Gastroesophageal sphincter (tissue), 4 donors: ENCODE results near the gene KIAA2012. TPM values are rescaled to one million over a fixed set of nuclear protein-coding genes. Genes with fewer than 3 reads are reported as not detected.
A peak's percentile ranks its signal among the peaks of the same experiment; 100 is the strongest.

Experiments used
- ATAC-seq: fragments of 150-250 bp; one replicate; pipeline ENCODE4 v1.9.1; 2016; ENCODE audit warnings: mild to moderate bottlenecking, moderate library complexity
- H3K27ac ChIP-seq, 4 donors: fragments of 200-600 bp; sonication (generic) in 3 of 4; 1 replicate in 3 of 4; 2 replicates in 1 of 4; pipeline ENCODE4 v1.5.1; 2016 to 2019
- H3K27me3 ChIP-seq: fragments of 200-600 bp; sonication (generic); one replicate; pipeline ENCODE4 v1.5.1; 2019
- H3K36me3 ChIP-seq, 2 donors: fragments of 200-600 bp; sonication (generic); one replicate each; pipeline ENCODE4 v1.5.1; 2019; ENCODE audit warnings: control low read depth in 1 of 2
- H3K4me1 ChIP-seq, 3 donors: fragments of 200-600 bp; sonication (generic); 1 replicate in 2 of 3; 2 replicates in 1 of 3; pipeline ENCODE4 v1.5.1; 2016 to 2019; ENCODE audit warnings: control low read depth in 2 of 3
- H3K4me3 ChIP-seq, 2 donors: fragments of 200-600 bp; sonication (generic); one replicate each; pipeline ENCODE4 v1.5.1; 2019; ENCODE audit warnings: mild to moderate bottlenecking in 1 of 2, moderate library complexity in 1 of 2
- H3K9me3 ChIP-seq, 3 donors: fragments of 200-600 bp; sonication (generic); one replicate each; pipeline ENCODE4 v1.5.1; 2017 to 2019; ENCODE audit warnings: control low read depth in 2 of 3
- EP300 ChIP-seq: sonication (generic); formaldehyde crosslinking; IDR thresholded peaks from one replicate; pipeline ENCODE4 v1.6.1; 2017; ENCODE audit warnings: antibody characterized with exemption, mild to moderate bottlenecking
- POLR2A ChIP-seq, 2 donors: fragments of 450-650 bp; IDR thresholded peaks; one replicate each; pipeline ENCODE4 v1.6.1; 2017; ENCODE audit warnings: antibody characterized with exemption in 2 of 2, mild to moderate bottlenecking in 2 of 2, moderate library complexity in 1 of 2
- POLR2AphosphoS5 ChIP-seq: sonication (generic); formaldehyde crosslinking; IDR thresholded peaks from one replicate; pipeline ENCODE4 v1.6.1; 2017; ENCODE audit warnings: antibody characterized with exemption
- WGBS, 2 donors: methylation state at CpG; one replicate each; pipeline ENCODE4 v1.1.5; 2018; ENCODE audit warnings: low coverage in 1 of 2; 5-methylcytosine and 5-hydroxymethylcytosine counted together
- total RNA-seq, 4 donors: library from RNA; depleted of rRNA; stranded (reverse); fragments of >200 nt; gene quantifications; one replicate each; pipeline ENCODE4 v1.1.0, GENCODE V29; 2016
- TF ChIP-seq, protein P1 (sequence below), 4 experiments: fragments of 200-600 bp in 2 of 4; fragments of 450-650 bp in 2 of 4; sonication (generic) in 1 of 4; IDR thresholded peaks; one replicate each; pipeline ENCODE4 v1.5.1; 2017 to 2019; ENCODE audit warnings: antibody characterized with exemption in 4 of 4, mild to moderate bottlenecking in 2 of 4, moderate library complexity in 2 of 4

Gene KIAA2012
- total RNA-seq, 4 donors from 2014 or later = not detected

DNA sequence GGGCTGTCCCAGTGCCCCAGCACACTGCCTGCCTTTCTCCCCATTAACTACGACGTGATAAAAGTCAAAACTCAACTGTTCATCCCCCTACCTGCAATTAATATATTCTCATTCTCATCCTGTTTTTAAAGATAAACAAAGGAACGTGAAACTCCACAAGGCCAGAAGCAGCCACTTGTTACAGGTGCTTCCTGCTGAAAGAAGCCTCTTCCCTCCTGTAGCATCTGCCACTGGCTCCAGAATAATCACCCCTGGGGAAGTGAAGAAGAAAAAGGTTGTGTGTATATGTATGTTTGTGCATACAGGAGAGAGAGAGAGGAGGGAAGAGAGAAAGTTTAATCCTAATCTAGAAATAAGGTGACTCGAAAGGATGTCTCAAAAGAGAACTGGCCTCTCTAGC, 27.1 kb downstream of the KIAA2012 start:
- H3K27ac ChIP-seq = no peak overlapping the region
- 95 to 100% methylated on average over 1 to 4 of the region's 4 CpGs for WGBS, 2 donors
- ATAC-seq = no peak
- H3K9me3 ChIP-seq = no peaks in the 10 kb centered on the region
- H3K36me3 ChIP-seq = no peaks in the 10 kb centered on the region
- no peaks in the 10 kb centered on the region for H3K4me1 ChIP-seq
- no peak for TF ChIP-seq POLR2A (IDR thresholded peaks at IDR 0.05)
- TF ChIP-seq, protein P1, sequence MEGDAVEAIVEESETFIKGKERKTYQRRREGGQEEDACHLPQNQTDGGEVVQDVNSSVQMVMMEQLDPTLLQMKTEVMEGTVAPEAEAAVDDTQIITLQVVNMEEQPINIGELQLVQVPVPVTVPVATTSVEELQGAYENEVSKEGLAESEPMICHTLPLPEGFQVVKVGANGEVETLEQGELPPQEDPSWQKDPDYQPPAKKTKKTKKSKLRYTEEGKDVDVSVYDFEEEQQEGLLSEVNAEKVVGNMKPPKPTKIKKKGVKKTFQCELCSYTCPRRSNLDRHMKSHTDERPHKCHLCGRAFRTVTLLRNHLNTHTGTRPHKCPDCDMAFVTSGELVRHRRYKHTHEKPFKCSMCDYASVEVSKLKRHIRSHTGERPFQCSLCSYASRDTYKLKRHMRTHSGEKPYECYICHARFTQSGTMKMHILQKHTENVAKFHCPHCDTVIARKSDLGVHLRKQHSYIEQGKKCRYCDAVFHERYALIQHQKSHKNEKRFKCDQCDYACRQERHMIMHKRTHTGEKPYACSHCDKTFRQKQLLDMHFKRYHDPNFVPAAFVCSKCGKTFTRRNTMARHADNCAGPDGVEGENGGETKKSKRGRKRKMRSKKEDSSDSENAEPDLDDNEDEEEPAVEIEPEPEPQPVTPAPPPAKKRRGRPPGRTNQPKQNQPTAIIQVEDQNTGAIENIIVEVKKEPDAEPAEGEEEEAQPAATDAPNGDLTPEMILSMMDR (IDR thresholded peaks at IDR 0.05) = no peak
- TF ChIP-seq EP300 = no peak
- no peak for TF ChIP-seq POLR2AphosphoS5
- H3K27me3 ChIP-seq = no peaks in the 10 kb centered on the region
- no peak overlapping the region for H3K4me3 ChIP-seq

GRCh38 chr2:202101026-202101579, 28.0 kb downstream of the KIAA2012 start:
- H3K27ac ChIP-seq = no peak overlapping the region
- 77% methylated on average over 3 of the region's 3 CpGs; no CpG with 5 or more reads in 1 of the 2 donors for WGBS, 2 donors
- ATAC-seq = no peak
- H3K4me3 ChIP-seq = no peak overlapping the region
- no peaks in the 10 kb centered on the region for H3K27me3 ChIP-seq
- no peaks in the 10 kb centered on the region for H3K9me3 ChIP-seq
- no peaks in the 10 kb centered on the region for H3K4me1 ChIP-seq
- TF ChIP-seq, protein P1 (IDR thresholded peaks at IDR 0.05) = no peak
- no peak for TF ChIP-seq POLR2A (IDR thresholded peaks at IDR 0.05)
- no peak for TF ChIP-seq EP300
- no peak for TF ChIP-seq POLR2AphosphoS5
- no peaks in the 10 kb centered on the region for H3K36me3 ChIP-seq

- H3K9me3 ChIP-seq = no peaks in the 10 kb centered on the region
- no peaks in the 10 kb centered on the region for H3K4me1 ChIP-seq
- 33 to 61% methylated on average over 1 to 4 of the region's 4 CpGs for WGBS, 2 donors
- TF ChIP-seq POLR2AphosphoS5 (no peak), EP300 (no peak), POLR2A (IDR thresholded peaks at IDR 0.05) (no peak)
- TF ChIP-seq, protein P1 (IDR thresholded peaks at IDR 0.05) = no peak
- ATAC-seq = no peak
- no peaks in the 10 kb centered on the region for H3K36me3 ChIP-seq
- H3K27me3 ChIP-seq = no peaks in the 10 kb centered on the region
- no peak overlapping the region for H3K4me3 ChIP-seq
- no peak overlapping the region for H3K27ac ChIP-seq
Measured at GRCh38 chr2:202102425-202103000, 29.5 kb downstream of the KIAA2012 start.

GRCh38 chr2:202104286-202104870, 31.3 kb downstream of the KIAA2012 start:
- H3K4me3 ChIP-seq = no peak overlapping the region
- ATAC-seq = no peak
- WGBS, 2 donors = 20 to 45% methylated on average over 1 to 2 of the region's 2 CpGs
- H3K4me1 ChIP-seq = peaks cover 0 to 4% (median 0%) of the 10 kb centered on the region in 3 donors
- TF ChIP-seq EP300 (no peak), POLR2A (IDR thresholded peaks at IDR 0.05) (no peak), POLR2AphosphoS5 (no peak)
- TF ChIP-seq, protein P1 (IDR thresholded peaks at IDR 0.05) = peak in 2 of 4 experiments; percentile 19 to 35
- no peak overlapping the region for H3K27ac ChIP-seq
- H3K36me3 ChIP-seq = no peaks in the 10 kb centered on the region
- H3K9me3 ChIP-seq = no peaks in the 10 kb centered on the region
- no peaks in the 10 kb centered on the region for H3K27me3 ChIP-seq

DNA sequence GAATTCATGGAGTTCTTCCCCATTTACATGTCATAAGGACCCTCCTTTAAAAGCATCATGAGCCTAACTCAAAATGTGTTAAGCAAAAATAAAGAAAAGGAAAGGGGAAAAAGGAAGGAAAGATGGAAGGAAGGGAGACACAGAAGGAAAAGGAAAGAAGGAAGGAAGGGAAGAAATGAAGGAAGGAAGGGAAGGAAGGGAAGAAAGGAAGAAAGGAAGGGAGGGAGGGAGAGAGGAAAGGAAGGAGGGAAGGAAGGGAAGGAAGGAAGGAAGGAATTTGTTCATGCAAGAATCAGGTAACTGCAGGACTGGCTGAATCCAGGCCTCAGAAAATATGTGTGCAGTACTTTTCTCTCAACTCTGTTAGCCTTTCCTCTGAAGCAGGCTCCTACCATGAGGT, 32.0 kb downstream of the KIAA2012 start:
- TF ChIP-seq POLR2AphosphoS5 = no peak
- TF ChIP-seq, protein P1 (IDR thresholded peaks at IDR 0.05) = no peak
- TF ChIP-seq POLR2A (IDR thresholded peaks at IDR 0.05) = no peak
- no peak for TF ChIP-seq EP300

More for the DNA sequence above, 32.0 kb downstream of the KIAA2012 start:
- Histone ChIP-seq H3K4me3 (no peak overlapping the region), H3K4me1 (peaks cover 0 to 10% (median 0%) of the 10 kb centered on the region in 3 donors), H3K9me3 (no peaks in the 10 kb centered on the region), H3K36me3 (no peaks in the 10 kb centered on the region), H3K27ac (no peak overlapping the region), H3K27me3 (no peaks in the 10 kb centered on the region)
- no peak for ATAC-seq
